Lower leg skin (tissue), 4 donors: ENCODE results near the gene BAZ1B. TPM values are rescaled to one million over a fixed set of nuclear protein-coding genes. Genes with fewer than 3 reads are reported as not detected.
"Not testable (repeated sequence)": the region's sequence is repeated elsewhere in the genome, so short reads cannot be mapped to it uniquely, and the experiment has no call there.

Source experiments
- DNase-seq, 2 donors: peaks; one replicate each; pipeline ENCODE4 v3.0.0-alpha.2; 2019; ENCODE audit warnings: low spot score in 2 of 2
- H3K4me3 ChIP-seq: fragments of 200-600 bp; sonication (generic); 2 replicates; pipeline ENCODE4 v1.5.1; 2017; ENCODE audit warnings: mild to moderate bottlenecking, low read depth; ENCODE audit not compliant: poor library complexity, severe bottlenecking
- CTCF ChIP-seq, 3 donors: fragments of 450-650 bp; IDR thresholded peaks; one replicate each; pipeline ENCODE4 v1.5.1; 2016; ENCODE audit warnings: antibody characterized with exemption in 3 of 3, mild to moderate bottlenecking in 3 of 3, moderate library complexity in 2 of 3
- POLR2A ChIP-seq, 2 donors: fragments of 450-650 bp; IDR thresholded peaks; one replicate each; pipeline ENCODE4 v1.6.1; 2016 to 2017; ENCODE audit warnings: antibody characterized with exemption in 2 of 2, mild to moderate bottlenecking in 1 of 2, moderate library complexity in 1 of 2
- WGBS, 2 donors: methylation state at CpG; one replicate each; pipeline ENCODE4 v1.1.5; 2018; 5-methylcytosine and 5-hydroxymethylcytosine counted together
- intact Hi-C: fragments of 100-400 bp; cut with DNase I; formaldehyde crosslinking; loops from one replicate; pipeline ENCODE4 v1.15.0; 2023; ENCODE audit warnings: low total_unique reads
- total RNA-seq, 4 donors: library from RNA; depleted of rRNA; stranded (reverse); fragments of >200 nt; gene quantifications; one replicate each; pipeline ENCODE4 v1.1.0, GENCODE V29; 2016

BAZ1B gene
- total RNA-seq, 4 donors from 2014 or later = 22.6 to 33.6 (median 28.8) TPM

- TF ChIP-seq POLR2A (IDR thresholded peaks at IDR 0.05) = no peak
- no peak for TF ChIP-seq CTCF (IDR thresholded peaks at IDR 0.05)
- no peak for DNase-seq
- intact Hi-C loops = no loop called here
- WGBS, 2 donors = 83 to 85% methylated on average over 9 of the region's 9 CpGs
- no peak overlapping the region for H3K4me3 ChIP-seq
These were observed 25.7 kb upstream of the BAZ1B start for GRCh38 chr7:73547841-73548240.

- no peak overlapping the region for H3K4me3 ChIP-seq
- intact Hi-C loops = no loop called here
- 97 to 100% methylated on average over 2 of the region's 2 CpGs for WGBS, 2 donors
- TF ChIP-seq POLR2A (IDR thresholded peaks at IDR 0.05) = no peak
- no peak for TF ChIP-seq CTCF (IDR thresholded peaks at IDR 0.05)
- DNase-seq = no peak
These were observed 22.6 kb upstream of the BAZ1B start for GRCh38 chr7:73544678-73545077.

- intact Hi-C loops = no loop called here
- DNase-seq = no peak
- no peak overlapping the region for H3K4me3 ChIP-seq
- 95 to 97% methylated on average over 10 of the region's 10 CpGs for whole genome bisulfite sequencing, 2 donors
- no peak for TF ChIP-seq CTCF (IDR thresholded peaks at IDR 0.05)
- TF ChIP-seq POLR2A (IDR thresholded peaks at IDR 0.05) = no peak
These were observed 19.6 kb upstream of the BAZ1B start for GRCh38 chr7:73541722-73542121.

- intact Hi-C loops = no loop called here
- DNase-seq = no peak
- no peak overlapping the region for H3K4me3 ChIP-seq
- TF ChIP-seq CTCF (IDR thresholded peaks at IDR 0.05) = no peak
- 91 to 92% methylated on average over 13 of the region's 13 CpGs for WGBS, 2 donors
These were observed 17.6 kb upstream of the BAZ1B start for GRCh38 chr7:73539709-73540108.

- DNase-seq, H3K4me3 ChIP-seq, intact Hi-C loops: not testable (repeated sequence)
- 93 to 100% methylated on average over 2 of the region's 2 CpGs for WGBS, 2 donors
These were observed 16.4 kb upstream of the BAZ1B start for GRCh38 chr7:73538510-73538909.

GRCh38 chr7:73537051-73537450 is 15.0 kb upstream of the BAZ1B start:
- no peak for DNase-seq
- intact Hi-C loops = no loop called here
- 91 to 92% methylated on average over 15 to 16 of the region's 16 CpGs for WGBS, 2 donors
- TF ChIP-seq POLR2A (IDR thresholded peaks at IDR 0.05) (no peak), CTCF (IDR thresholded peaks at IDR 0.05) (no peak)
- no peak overlapping the region for H3K4me3 ChIP-seq
